HG03060 (cell line): ENCODE measurements around the gene PDE3B.
"Not testable (repeated sequence)": the region's sequence is repeated elsewhere in the genome, so short reads cannot be mapped to it uniquely, and the experiment has no call there.

Source experiments
- ATAC-seq: cut with Tn5 transposase; IDR thresholded peaks from one replicate; pipeline ENCODE4 v1.9.1; 2021; ENCODE audit warnings: low read depth, moderate number of reproducible peaks; ENCODE audit not compliant: unreplicated experiment

PDE3B gene

DNA sequence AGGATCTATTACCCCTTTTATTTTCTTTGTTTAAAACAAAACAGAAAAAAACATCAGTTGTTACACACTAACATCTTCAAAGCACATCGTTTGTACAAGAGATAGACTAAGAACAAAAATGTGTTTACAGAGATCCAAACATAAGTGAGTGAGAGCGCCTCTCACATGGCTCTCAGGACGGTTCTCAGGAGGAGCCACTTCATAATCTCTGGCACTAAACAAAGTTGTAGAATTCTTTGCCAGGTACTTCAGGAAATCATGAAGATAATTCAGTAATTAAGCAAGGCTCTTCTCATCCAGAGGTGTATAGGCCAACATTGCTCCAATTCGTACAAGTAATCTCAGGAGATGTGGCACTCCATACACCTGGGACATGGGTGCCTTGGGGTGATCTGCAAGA, 29.8 kb downstream of the PDE3B start:
- ATAC-seq: no peak

DNA sequence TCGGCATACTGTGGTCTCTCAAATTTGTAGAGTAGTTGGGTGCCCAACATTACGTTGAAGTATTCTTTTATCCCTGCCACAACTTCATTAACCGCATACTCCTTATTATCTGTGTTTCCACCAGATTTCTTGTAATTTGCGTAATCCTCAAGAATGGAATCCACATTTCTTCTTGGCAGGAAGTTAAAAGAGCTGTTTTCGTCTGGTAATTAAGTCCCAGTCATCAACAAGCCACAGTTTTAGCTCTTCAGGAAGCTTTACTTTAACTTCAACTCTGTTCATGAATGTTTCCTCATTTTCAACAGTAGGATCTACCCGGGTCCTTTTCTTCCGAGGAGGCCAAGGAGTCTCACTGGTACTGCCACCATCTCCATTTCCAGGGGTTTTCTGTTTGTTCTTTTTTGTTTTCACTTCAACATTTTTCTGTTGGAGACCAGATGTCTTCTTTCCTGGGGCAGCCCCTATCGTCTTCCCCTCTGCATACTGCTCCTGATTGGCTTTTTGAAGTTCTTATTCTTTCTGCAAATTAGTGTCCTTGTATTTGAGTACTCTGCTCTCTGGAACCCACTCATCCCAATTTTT, 30.3 kb downstream of the PDE3B start:
- no peak for ATAC-seq

DNA sequence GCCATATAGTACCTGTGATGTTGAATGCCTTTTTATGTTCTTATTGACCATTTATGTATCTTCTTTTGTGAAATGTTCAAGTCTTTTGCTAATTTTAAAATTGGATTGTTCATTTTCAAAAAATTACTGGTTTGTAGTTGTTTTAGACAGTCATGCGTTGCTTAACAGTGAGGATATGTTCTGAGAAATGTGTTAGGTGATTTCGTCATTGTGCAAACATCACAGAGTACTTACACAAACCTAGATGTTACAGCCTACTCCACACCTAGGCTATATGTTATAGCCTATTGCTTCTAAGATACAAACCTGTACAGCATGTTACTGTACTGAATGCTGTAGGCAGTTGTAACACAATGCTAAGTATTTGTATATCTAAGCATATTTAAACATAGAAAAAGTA, 32.5 kb downstream of the PDE3B start:
- ATAC-seq: no peak

DNA sequence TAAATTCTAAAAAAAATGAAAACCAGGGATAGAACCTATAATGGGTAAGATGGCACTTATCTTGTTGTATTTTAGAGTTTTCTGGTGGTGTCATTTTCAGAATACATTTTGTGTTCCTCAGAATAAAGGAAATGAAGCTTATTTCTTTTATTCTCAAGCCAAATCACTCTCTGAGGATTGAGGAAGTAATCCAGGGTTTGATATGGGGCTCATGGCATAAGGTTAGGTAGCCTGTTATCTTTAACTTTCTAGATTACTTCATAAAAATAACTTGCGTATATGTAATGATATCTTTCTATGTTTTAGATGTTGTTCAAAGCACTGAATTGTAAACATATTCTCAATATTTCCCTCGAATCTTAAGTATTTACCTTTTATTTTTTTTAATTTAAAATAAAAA, 33.5 kb downstream of the PDE3B start:
- no peak for ATAC-seq

DNA sequence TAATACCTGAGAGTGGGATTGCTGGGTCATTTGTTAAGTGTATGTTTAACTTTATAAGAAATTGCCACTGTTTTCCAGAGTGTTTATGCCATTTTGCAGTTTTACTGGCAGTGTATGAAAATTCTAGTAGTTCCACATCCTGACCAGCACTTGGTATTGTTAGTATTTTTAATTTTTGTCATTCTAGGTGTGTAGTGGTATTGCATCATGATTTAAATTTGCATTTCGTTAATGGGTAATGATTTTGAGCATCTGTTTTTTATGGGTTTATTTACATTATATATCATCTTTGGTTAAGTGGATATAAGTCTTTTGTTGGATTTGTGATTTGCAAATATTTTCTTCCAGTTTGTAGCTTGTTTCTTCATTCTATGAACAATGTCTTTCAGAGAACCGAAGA, 34.7 kb downstream of the PDE3B start:
- no peak for ATAC-seq

DNA sequence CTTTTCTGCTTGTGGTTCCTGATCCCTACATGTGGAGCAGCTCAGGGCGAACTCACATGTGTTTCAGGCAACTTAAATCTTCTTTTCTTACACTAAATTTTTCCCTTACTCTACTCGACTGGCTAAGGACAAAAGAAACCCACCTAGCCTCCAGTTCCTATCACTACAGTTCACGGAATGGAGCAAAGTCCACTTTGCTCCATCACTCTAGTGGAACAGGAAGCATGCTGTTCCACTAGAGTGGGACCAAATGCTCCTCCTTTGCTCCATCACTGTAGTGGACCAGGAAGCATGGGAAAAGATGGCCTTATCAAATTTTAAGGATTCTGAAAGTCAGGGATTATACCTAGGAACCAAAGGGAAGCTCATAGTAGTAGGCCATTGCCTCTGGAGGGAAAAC, 36.1 kb downstream of the PDE3B start:
- no peak for ATAC-seq

DNA sequence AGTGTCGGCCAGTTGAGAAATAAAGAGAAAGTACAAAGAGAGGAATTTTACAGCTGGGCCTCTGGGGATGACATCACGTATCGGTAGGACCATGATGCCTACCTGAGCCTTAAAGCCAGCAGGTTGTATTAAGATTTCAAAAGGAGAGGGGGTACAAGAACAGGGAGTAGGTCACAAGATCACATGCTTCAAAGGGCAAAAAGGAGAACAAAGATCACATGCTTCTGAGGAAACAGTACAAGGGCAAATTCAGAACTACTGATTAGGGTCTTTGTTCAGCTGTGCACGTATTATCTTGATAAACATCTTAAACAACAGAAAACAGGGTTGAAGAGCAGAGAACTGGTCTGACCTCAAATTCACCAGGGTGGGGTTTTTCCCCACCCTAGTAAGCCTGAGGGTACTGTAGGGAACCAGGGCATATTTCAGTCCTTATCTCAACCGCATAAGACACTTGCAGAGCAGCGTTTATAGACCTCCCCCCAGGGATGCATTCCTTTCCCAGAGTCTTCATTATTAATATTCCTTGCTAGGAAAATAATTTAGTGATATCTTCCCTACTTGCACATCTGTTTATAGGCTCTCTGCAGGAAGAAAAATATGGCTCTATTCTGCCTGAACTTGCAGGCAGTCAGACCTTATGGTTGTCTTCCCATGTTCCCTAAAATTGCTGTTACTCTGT, 40.8 kb downstream of the PDE3B start:
- ATAC-seq: not testable (repeated sequence)

DNA sequence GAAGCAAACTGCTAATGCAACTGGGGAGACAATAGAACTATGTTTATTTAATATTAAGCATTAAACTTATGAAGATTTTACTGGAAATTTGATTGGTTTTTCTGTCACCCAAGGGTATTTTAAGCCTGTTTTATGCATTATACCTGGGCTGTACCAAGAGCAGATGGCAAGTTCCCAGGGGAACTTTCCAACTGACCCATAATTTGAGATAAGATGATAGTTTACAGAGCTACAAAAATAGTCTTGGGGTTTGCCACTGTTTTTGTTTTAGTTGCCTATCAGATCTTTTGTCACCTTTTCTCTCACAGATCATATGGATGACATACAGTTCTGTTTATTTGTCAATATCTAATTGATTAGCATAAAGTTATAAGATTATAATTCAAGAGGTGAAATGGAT, 43.9 kb downstream of the PDE3B start:
- no peak for ATAC-seq

DNA sequence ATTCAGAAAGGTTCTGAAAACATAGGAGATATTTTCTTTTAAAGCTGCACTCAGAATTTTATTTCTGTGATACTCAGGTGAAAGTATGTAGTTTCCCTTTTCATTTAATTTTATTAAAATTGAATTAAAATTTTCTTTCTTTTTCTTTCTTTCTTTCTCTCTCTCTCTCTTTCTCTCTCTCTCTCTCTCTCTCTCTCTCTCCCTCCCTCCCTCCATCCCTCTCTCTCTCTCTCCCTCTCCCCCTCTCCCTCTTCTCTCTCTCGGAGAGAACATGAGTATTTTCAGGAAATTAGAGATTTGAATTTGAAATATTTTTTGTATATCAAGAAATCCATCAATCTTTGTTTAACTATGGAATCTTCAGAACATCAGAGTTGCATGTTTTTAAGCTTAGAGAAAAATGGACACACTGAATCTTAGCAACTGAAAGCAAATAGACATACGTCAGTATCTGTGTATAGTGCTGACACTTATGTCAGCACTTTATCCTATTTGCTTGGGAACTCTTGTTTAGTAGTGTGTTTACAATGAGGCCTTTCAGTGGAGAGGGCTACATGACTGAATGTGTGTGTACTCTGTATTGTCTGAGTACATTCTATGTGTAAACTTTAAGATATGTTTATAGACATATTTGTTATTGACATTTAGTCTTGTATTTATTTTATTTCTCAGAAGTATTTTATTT, 44.5 kb downstream of the PDE3B start:
- no peak for ATAC-seq

DNA sequence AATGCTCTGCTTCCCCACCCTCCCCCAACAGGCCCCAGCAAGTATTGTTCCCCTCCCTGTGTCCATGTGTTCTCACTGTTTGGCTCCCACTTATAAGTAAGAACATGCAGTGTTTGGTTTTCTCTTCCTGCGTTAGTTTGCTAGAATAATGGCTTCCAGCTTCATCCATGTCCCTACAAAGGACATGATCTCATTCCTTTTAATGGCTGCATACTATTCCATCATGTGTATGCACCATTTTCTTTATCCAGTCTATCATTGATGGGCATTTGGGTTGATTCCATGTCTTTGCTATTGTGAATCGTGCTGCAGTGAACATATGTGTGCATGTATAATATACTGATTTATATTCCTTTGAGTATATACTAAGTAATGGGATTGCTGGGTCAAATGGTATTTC, 52.1 kb downstream of the PDE3B start:
- not testable (repeated sequence) for ATAC-seq

DNA sequence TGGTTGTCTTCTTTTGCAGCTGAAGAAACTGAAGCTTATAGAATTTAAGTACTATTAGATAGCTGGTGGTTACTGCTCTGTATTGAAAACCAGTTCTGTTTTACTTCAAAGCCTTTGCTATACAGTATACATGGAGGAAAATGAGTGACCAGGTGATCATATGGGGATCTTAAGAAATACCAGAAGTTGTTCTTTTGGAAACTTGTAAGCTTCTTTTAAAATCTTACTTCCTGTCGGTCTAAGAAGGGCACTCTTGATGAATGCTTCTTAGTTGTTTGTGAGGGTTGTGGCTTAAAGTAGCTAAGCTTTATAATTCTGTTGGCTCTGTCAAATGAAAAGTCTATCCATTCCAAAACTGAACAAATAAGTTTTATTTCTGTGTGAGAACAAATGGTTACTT, 55.2 kb downstream of the PDE3B start:
- no peak for ATAC-seq

DNA sequence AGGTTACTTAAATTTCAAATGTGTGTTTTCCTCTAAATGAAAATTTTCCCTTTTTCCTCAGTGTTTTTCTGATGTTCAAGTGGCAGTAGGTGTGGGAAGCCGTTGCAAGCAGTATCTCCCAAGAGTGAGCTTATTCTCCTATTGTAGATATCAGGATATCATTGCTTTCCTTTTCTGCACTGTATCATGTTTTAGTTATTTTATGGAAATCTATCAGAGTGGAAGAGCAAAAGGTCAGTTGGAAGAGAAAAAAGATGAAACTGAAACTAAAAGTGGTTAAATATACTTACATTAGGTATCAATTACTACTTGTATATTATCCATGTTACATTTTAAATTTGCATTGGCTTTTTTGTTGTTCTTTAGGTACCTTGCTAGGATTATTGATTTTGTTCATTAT, 57.0 kb downstream of the PDE3B start:
- no peak for ATAC-seq

DNA sequence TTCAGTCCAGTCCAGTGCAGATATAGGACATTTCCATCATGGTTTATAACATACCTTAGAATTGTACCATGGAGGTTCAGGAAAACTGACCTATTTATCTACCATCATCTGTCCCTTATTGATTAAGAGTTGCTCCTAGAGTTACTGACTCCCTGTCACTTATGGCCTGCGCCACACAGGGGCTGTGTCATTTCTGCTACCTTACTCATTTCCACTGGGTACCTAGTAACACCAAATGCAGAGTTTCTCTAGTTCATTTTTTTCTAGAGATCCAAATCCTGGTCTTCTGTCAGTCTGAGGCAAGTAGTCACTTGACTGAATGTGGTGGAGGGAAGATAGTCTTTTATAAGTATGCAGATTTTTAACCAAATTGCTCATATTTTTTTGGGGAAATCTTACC, 59.2 kb downstream of the PDE3B start:
- no peak for ATAC-seq

DNA sequence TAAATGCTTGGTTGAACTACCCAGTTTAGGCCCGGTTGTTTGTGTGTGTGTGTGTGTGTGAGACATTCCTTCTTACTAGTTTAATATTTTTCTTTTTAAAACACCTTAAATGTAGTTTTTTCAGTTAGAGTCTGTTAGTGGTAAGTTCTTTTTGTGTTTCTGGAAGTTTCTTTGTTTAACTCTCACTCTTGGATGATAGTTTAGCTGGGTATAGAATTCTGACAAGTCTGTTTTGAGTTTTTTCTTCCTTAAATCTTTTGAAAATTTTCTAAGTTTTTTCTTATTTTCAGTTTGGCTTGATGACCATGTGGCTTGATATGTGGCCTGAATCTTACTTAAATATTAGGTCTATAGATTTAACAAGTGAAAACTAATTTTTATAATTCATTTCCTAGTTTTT, 60.1 kb downstream of the PDE3B start:
- ATAC-seq: no peak

DNA sequence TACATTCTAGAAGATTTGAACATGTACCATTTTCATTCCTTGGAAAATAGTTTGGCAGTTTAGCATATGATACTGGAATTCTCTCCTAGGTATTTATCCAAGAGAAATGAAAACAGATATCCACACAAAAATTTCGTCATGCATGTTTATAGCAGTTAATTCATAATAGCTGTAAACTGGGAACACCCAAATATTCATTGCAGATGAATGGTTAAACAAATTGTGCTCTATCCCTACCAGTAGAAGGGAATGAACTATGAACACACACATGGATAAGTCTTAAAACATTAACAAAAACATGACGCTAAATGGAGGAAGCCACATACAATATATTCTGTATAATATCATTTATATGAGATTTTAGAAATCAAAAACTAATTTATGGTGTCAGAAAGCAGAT, 61.5 kb downstream of the PDE3B start:
- ATAC-seq: no peak

DNA sequence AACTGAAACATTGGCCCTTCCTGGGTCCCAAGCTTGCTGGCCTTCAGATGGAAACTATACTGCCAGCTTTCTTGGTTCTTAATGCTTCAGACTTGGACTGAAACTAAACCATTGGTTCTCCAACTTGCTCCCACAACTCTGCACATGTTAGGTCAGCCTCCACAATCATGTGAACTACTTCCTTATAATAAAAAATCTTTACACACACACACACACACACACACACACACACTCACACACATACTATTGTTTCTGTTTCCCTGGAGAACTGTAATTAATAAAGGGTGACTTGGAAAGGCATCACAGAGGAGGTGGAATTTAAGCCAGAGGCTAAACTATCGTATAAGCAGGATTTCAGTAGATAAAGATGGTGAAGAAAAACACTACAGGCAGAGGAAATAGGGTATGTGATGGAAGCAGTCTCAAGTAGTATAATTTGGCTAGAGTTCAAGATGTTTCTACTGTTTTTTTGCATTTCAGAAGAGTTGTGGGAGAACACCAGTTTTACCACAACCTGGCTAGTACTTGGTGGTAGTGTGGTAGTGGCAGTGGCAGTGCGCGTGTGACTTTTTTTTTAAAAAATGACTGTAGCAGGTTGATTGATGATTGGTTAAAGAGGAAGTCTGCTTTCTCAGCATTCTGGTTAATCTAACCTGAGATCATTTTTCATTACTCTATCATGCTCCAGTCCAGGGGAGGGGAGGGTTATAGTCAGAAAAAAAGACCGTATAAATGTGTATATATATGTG, 70.1 kb downstream of the PDE3B start:
- ATAC-seq: no peak

DNA sequence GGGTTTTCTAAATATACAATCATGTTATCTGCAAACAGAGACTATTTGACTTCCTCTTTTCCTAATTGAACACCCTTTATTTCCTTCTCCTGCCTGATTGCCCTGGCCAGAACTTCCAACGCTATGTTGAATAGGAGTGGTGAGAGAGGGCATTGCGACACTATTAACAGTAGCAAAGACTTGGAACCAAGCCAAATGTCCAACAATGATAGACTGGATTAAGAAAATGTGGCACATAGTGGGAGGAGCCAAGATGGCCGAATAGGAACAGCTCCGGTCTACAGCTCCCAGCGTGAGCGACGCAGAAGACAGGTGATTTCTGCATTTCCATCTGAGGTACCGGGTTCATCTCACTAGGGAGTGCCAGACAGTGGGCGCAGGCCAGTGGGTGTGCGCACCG, 72.1 kb downstream of the PDE3B start:
- ATAC-seq: not testable (repeated sequence)

DNA sequence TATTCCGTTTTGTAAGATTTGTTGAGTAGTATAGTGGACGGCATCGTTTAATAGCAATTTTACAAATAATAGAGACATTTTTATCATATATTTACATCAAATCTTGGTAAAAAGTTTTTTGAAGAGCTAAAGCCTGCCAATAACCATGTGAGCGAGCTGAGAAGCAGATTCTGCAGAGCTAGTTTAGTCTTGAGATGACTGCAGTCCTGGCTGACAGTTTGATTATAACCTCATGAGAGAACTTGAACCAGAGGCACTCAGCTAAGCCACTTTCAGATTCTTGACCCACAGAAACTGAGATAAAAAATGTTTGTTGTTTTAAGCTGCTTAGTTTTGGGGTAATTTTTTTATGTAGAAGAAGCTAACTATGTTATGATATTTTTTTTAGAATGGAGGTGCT, 78.9 kb downstream of the PDE3B start:
- no peak for ATAC-seq

DNA sequence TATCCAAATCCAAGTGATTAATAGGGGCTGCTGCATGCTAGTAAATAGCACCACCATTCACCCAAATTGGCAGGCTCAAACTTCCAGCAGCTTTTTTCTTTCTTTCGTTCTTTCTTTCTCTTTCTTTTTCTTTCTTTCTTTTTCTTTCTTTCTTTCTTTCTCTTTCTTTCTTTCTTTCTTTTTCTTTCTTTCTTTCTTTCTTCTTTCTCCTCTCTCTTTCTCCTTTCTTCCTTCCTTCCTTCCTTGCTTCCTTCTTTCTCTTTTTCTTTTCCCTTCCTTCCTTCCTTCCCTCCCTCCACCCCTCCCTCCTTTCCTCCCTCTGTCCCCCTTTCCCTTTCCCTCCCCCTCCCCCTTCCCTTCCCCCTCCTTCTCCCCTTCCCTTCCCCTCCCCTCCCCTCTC, 81.5 kb downstream of the PDE3B start:
- no peak for ATAC-seq

DNA sequence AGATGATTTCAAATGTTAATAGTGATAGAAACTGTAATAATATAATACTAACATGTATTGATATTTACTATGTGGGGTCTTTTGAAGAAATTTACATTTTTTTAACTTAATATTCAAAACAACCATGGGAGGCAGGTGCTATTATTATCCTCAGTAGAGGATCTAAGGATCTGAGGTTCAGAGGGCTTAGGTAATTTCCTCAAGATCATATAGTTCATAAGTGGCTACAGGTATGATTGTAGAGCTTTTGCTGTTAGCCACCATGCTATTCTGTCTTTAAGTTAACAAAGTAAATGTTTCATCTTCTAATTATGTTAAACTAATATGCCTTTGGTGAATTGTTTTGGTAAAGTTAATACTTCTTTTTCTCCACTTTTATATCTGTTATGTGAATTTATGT, 83.6 kb downstream of the PDE3B start:
- no peak for ATAC-seq

DNA sequence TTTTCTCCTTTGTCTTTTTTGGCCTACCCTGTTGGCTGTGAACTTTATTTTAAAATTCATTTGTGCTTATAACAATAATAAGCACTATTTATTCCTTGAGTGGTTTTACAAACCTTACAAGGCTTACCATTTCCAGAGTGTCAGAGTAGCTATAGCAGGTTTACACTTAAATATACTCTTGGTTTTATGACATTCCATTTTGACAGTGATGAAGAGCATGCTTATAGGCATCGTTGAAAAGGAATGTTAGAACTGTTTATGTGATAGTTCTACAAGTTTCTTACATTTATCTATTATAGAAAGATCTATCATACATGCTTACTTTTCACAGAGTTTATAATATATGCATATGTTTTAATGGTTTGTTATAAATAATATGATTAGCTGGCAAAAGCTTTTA, 84.1 kb downstream of the PDE3B start:
- ATAC-seq: no peak
